Suppressor macrophage treated with lipopolysaccharide for 1 hour (primary cell): Measurements from ENCODE around the gene GPI.
A peak's percentile ranks its signal among the peaks of the same experiment; 100 is the strongest.

Experiments used
- DNase-seq, 3 donors: peaks; one replicate each; pipeline ENCODE4 v3.0.0-alpha.2; 2020 to 2022

The GPI gene

DNA sequence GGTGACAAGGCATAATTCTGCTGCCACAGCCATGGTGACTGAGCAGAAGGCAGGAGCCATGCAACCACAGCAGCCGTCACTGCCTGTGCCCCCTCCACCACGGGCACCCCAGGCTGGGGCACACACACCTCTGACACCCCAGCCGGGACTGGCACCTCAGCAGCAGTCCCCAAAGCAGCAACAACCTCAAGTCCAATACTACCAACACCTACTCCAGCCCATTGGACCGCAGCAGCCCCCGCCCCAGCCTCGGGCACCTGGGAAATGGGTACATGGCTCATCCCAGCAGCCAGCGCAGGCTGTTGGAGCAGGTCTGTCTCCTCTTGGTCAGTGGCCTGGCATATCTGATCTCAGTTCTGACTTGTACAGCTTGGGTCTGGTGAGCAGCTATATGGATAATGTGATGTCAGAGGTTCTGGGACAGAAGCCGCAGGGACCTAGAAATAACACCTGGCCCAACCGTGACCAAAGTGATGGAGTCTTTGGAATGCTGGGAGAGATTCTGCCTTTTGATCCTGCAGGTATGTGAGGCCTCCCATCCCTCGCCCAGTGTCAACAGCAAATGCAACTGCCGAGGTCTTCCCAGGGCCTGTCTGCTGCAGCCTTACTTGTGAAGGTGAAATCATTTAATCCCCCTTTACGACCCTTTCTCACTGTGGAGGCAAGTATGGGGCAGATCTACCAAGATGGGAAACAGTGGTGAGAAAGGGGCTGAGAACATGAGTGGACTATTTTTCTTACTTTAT, 22.9 kb upstream of the GPI start:
- no peak for DNase-seq

DNA sequence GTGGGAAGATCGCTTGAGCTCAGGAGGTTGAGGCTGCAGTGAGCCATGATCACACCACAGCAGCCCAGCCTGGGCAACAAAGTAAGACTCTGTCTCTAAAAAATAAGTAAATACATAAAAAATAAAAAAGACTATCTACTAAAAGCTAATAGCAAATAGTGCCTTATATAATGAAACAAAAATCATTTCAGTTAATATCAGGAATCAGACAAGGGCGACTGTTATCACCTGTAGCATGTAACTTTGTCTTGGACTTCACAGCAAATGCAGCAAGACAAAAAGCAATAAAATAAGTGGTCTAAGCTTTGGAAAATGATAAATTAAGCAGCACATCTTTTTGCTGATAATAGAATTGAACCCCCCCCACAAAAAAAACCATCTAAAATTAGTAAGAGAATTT, 21.2 kb upstream of the GPI start:
- DNase-seq: no peak

- DNase-seq: peak; percentile 57 to 80 (median 65)
These were observed 19.0 kb upstream of the GPI start for GRCh38 chr19:34345947-34346351.

DNA sequence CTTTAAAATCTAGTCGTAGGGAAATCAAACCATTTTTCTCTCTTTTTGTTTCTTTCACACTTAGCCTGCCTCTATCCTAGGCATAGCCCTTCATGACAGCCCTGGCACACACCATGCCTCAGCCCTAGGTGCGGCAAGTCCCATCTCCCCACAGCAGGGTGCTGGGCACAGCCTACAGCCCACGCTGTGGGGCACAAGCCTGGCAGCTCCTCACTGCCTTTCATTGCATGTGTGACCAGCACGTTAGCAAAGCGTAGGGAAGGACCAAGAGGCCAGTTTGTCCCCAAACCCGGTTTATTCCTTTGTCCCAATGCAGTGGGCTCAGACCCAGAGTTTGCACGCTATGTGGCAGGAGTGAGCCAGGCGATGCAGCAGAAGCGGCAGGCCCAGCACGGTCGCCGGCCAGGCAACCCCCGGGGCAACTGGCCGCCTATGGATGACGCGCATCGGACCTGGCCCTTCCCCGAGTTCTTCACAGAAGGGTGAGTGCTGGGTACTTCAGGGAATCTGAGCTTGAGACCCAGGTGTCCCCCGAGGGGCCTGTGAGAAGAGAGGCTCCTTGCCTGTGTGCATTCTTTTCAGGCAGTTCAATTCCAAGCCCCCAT, 17.3 kb upstream of the GPI start:
- DNase-seq: no peak

DNA sequence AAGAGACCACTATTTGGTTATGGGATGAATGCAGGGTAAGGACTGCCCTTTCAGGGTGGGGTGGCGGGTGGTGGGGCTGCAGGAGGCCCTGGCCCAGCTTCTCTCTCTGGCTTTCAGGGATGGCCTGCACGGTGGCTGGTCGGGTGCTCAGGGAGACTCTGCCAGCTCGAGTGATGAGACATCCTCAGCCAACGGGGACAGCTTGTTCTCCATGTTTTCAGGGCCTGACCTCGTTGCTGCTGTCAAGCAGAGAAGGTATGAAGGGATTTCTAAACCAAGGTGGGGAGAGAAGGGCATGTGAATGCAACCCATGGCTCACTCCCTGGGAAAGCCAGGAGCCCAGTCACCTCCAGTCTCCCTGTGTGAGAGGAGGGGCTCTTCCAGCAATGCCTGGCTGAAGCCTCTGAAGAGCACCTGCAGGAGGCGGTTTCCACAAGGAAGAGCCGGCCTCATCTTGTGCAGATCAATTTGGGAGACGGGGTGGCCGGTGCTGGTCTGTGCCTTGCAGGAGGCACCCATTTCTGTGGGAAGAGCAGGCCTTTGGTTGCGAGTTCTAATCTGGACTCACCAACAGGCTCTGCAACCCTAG, 16.0 kb upstream of the GPI start:
- DNase-seq: no peak

DNA sequence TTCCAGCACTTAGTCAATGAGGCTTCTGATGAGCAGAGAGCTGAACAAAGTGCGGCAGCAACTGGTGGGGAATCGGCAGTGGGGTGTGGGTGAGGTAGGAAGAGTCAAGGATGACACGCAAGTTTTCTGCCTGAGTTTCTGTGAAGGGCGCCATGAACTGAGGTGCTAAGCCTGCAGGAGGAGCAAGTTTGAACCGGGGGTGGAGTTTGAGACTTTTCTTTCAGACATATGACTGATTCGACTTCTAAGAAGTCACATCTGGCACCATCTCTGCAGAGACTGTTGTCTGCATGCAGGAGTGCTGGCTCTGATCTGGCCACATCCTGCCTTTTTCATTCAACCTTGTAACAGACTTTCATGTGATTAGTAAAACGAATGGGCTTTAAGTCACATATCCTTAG, 14.8 kb upstream of the GPI start:
- no peak for DNase-seq

DNA sequence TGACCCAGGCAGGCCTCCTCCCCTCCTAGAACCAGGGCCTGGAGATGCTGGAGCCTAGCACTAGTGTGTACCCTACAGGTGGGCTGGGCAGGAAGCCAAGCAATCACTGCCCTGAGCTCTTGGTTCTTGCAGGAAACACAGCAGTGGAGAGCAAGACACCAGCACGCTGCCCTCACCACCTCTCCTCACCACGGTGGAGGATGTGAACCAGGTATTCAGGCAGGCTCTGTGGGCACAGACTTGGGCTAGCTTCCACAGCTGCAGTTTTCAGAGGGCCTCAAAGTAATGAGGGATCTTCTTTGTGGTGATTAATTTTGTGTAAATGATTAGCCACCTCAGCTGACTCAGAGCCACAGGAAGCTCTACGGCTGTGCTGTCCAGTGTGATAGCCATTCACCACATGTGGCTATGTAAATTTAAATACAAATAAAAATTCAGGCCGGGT, 13.6 kb upstream of the GPI start:
- DNase-seq: no peak

DNA sequence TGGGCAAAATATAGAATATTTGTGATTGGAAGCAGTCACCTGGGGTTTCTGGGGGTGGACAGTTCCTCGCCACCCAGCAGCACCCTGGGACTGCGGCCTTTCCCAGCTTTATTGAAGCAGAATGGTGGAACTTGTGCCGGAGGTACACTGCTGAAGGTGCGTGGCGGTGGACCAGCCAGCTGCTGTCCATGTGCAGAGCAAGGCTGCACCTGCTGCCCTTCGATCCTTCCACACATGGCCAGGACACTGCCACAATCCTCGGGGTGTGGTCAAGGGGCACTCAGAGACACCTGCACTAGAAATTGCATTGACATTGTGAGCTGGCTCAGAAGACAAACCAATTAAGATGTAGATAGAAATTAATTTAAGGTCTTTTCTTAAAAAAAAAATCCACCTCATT, 11.4 kb upstream of the GPI start:
- no peak for DNase-seq

DNA sequence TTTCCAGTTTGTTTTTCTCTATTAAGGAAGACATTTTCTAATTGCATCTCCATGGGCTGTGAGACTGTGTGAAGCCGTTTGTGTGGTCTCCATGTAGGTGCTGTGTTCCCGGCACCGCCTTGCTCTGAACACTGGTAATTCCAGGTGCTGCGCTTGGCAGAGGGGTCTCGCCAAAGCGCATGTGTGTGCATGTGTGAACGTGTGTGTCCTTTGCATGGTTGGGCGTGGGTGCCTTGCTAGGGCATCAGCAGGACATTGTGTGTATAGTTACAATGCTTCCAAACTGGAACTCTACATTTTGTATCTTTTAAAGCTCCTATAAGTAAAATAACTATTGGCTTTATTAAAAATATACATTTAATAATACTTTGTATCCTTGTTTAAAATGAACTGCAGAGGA, 9.8 kb upstream of the GPI start:
- no peak for DNase-seq

DNA sequence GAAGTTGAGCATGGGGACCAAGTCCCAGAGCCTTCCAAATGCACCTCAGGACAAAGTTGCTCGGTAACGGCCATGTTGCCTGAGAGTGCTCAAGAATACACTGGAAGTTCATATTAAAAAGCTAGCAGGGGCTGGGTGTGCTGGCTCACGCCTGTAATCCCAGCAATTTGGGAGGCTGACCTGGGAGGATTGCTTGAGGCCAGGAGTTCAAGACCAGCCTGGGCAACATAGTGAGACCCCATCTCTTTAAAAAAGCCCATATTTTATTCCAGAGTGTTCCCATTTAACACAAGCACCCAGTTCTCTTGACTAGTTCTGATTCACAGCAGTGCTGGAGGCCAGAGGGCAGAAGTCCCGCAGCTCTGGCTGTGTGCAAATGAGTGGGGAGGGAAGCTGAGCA, 8.1 kb upstream of the GPI start:
- DNase-seq: no peak

DNA sequence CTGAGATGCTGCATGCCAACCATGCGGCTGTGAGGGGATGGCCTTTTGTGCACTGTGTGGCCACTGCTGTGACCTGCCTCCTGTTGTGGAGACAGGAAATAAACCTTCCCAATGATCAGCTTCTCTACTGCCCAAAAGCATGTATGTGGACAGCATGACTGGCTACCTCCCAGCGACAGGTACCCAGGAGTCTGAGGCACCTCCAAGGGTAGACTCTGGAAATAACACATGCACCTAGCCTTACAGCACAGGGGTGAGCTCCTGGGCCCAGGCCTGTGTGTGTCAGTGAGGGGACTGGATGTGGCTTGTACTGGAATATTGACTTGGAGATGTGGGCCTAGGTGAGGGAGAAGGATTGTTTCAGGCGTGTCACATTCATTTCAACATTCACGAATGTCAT, 7.6 kb upstream of the GPI start:
- DNase-seq: no peak

DNA sequence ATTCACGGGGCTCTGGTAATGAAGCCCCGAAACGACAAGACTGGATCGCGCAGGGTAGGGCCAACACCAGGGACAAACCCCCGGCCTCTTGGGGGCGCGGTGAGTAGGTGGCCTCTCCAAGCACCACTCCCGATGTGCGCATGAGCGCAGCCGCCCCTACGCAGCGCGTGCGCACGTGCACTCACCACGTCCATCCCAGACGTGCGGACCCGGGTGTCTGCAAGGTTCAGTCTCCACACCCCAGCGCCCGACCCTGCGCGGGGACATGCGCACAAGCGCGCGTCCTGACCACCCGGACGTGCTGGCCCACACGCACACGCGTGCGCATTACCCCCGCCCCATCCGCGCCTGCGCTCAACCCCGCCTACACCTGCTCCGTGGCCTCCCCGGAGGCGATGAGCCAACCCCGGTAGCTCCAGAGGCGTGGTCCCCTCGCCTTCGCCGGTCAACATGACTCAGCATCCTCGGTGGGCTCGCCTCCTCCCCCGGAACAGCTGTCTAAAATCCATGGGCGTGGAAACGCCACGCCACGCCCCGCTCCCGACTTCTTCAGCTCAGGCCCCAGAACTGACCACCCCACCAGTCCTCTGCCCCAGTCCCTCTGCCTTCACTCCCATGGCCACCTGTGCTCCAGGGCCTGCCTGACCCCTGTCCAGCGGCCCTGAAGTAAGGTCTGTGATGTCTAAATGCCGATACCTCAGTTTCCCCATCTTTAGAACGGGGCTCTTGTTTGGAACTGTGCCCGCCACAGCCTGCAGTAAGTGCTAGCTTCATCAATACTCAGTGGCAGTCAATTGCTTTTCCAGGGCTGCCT, 5.6 kb upstream of the GPI start:
- peak; percentile 97 to 98 (median 97) for DNase-seq

- DNase-seq: no peak
These were observed 5.1 kb upstream of the GPI start for GRCh38 chr19:34359954-34360315.

- DNase-seq: no peak
These were observed 4.6 kb upstream of the GPI start for GRCh38 chr19:34360354-34360909.

DNA sequence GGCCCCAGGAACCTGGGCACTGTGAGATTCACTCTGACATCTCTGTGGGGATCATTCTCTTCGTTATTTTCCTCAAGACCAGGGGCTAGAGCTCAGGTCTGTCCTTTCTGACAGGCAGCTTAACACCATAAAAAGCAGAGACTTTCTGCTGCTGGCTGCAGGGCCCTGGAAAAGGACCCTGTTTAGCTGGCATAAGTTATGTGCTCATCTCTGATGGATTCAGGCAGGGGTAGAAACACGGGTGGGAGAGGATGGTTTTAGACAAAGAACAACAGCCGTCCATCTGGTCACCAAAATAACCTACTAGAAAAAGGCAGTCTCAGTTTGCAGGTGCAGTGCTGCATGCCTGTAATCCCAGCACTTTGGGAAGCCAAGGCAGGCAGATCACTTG, 2.3 kb upstream of the GPI start:
- DNase-seq: no peak

- no peak for DNase-seq
These were observed 1.9 kb upstream of the GPI start for GRCh38 chr19:34363094-34363493.

- no peak for DNase-seq
These were observed 1.1 kb upstream of the GPI start for GRCh38 chr19:34363930-34364329.

- no peak for DNase-seq
These were observed 550 bp upstream of the GPI start for GRCh38 chr19:34364462-34364829.

GRCh38 chr19:34365463-34366401, 736 bp downstream of the GPI start:
- peak; percentile 29 to 64 (median 38) for DNase-seq

DNA sequence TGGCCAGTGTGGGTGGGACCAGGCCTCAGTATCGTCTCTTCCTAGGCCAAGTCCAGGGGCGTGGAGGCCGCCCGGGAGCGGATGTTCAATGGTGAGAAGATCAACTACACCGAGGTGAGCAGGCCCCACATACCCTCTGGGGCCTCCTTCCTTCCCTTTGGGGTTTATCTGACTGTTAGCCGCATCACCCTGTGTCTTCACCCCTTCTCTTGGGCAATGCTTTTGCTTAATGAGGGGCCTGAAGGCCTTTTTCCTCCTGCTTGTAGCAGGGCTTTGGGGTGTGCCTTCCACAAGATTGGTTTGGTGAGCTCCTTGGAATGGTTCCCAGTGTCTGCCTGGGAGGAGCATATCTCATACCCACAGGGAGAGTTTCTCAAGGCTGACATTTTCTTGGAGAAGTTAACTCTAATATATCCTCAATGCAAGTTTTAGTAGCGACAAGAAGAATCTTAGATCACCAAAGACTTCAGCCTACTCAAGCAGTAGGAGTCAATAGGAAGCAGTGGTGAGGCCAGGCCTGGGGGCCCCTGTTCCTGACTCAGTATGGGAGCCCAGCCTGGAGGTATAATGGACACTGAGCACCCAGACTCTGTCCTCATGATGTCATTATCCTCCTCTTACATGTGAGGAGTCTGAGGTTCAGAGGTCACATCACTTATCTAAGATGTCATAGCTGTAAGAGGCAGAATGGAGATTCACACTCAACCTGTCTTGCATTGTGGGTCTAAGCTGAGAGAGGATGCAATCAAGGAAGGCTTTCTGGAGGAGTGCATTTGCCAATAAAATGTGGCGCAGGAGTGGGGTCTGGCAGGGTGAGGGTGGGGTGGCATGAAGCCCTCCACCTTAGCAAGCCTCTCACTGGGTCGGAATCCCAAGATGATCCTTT, 2.0 kb downstream of the GPI start:
- DNase-seq: peak; percentile 19 to 46 (median 26)

GRCh38 chr19:34367624-34367957, 2.6 kb downstream of the GPI start:
- DNase-seq: no peak
